Activated naive CD4-positive, alpha-beta T cell (primary cell): Measurements from ENCODE around the gene ATP1A3.
A peak's percentile ranks its signal among the peaks of the same experiment; 100 is the strongest.
"Not testable (repeated sequence)": the region's sequence is repeated elsewhere in the genome, so short reads cannot be mapped to it uniquely, and the experiment has no call there.

Experiments used
- DNase-seq, 4 experiments: peaks; one replicate each; lab custom pipeline; 2025; lab: John Stamatoyannopoulos, UW

Gene ATP1A3

DNA sequence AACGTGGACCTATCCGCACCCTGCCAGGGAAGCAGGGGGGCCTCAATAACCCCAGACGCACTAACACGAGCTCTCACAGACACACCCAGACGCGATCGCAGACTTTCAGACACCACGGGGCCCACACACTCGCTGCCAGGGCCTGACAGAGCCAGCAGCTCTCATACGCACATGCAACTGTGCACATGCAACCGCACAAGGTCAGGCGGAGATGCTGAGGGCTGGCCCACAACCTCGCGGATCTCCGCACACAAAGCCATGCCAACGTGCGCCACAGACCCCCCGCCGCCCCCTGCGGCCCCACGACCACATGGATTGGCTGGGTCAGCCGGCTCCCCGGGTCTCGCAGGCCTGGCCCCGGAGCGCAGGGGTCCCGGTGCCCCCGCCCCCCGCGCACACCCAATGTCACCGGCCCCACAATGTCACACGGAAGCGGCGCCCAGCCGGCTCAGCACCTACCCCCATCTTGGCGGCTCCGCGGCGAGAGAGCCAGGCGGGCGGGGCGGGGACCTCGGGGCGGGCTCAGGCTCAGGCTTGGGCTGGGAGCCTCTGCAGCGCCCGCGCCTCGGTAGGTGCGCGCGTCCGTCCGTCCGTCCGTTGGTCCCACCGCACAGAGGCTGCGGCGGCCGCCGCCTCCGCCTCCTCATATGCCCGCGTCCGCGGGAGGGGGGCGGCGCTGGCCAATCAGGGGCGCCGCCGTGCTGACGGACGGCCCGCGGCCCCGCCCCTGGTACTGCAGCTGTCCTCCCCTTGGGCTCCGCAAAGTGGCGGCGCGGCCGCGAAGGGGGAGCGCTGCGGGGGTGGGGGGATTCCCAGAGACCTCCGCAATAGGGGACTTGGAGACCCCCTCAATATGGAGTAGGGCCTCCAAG, at the start of gene ATP1A3:
Gene ATP1A3, minus strand, starts transcription at position 619 of the 872 bp plus-strand sequence. Its CDS starts 154 bp downstream, at position 465.
- DNase-seq, result peak in 1 of 4 experiments; percentile 62

GRCh38 chr19:42042455-42043170, 48.6 kb upstream of the ATP1A3 start:
- no peak for DNase-seq

DNA sequence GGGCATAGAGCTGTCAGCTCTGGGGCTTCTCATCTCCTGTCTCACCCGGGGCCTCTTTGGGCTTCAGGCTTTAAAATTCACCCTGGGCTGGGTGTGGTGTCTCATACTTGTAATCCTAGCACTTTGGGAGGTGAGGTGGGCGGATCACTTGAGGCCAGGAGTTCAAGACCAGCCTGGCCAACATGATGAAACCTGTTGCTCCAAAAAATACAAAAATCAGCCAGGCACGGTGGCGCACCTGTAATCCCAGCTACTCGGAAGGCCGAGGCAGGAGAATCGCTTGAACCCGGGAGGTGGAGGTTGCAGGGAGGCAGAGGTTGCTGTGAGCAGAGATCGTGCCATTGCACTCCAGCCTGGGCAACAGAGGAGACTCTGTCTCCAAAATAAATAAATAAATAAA, 46.5 kb upstream of the ATP1A3 start:
- DNase-seq, result not testable (repeated sequence)

GRCh38 chr19:42040031-42040430, 46.0 kb upstream of the ATP1A3 start:
- DNase-seq, result no peak

DNA sequence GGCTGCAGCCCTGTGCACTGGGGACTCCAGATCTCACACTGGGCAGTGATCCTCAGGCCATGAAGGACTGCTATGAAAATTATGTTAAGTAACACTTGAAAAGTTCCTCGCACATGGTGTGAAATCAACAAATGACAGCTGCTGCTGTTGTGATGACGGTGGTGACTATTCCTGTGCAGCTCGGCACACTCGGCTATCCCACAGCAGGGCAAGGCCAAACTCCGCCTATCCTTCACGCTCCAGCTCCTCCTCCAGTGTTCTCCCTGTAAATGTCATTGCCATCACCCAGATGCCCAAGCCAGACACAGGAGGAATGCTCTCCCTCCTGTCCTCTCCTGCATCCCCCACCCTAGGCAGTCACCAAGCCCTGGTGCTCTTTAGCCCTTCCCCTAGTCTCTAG, 44.6 kb upstream of the ATP1A3 start:
- DNase-seq, result no peak

- no peak for DNase-seq
These were observed 43.6 kb upstream of the ATP1A3 start for GRCh38 chr19:42037649-42038048.

- peak in 3 of 4 experiments; percentile 17 to 49 (median 35) for DNase-seq
These were observed 40.8 kb upstream of the ATP1A3 start for GRCh38 chr19:42034640-42035391.

DNA sequence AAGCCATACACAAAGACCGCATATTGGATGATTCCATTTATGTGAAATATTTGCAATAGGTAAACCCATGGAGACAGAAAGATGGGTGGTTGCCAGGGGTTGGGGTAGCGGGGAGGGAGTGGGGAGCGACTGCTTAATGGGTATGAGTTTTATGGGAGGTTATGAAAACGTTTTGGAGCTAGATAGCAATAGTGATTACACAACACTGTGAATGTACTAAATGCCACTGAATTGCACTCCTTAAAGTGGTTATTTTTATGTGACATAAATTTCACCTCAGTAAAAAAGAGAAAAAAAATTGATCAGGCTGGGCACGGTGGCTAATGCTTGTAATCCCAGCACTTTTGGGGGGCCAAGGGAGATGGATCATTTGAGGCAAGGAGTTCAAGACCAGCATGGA, 39.4 kb upstream of the ATP1A3 start:
- no peak for DNase-seq

GRCh38 chr19:42032431-42032830, 38.4 kb upstream of the ATP1A3 start:
- DNase-seq, result no peak

DNA sequence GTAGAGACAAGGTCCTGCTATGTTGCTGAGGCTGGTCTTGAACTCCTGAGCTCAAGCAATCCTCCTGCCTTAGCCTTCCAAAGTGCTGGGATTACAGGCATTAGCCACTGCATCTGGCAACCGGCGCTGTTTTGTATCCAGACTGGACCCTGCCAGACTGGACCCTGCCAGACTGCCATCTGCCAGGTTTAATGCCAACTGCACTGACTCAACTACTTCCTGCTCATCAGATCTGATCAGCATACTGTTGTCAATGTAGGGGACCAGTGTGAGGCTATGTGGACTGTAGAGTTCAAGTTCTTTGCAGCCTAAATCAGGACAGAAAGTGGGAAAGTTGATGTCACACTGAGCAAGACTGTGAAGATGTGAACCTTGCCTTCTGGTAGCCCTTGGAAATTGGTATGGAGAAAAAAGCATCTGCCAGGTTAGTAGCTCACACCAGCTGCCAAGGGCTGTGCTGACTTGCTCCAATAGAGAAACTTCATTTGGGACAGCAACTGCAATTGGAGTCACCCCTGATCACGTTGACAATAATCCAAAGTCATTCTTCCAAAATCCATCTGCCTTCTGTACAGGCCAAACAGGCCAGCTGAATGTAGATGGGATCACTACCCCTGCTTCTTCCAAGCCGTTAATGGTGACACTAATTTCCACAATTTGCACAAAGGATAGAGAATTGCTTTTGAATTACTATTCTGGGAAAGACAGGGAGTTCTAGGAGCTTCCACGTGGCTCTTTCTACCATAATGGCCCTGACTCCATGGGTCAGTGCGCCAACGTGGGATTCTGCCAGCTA, 36.8 kb upstream of the ATP1A3 start:
- no peak for DNase-seq

DNA sequence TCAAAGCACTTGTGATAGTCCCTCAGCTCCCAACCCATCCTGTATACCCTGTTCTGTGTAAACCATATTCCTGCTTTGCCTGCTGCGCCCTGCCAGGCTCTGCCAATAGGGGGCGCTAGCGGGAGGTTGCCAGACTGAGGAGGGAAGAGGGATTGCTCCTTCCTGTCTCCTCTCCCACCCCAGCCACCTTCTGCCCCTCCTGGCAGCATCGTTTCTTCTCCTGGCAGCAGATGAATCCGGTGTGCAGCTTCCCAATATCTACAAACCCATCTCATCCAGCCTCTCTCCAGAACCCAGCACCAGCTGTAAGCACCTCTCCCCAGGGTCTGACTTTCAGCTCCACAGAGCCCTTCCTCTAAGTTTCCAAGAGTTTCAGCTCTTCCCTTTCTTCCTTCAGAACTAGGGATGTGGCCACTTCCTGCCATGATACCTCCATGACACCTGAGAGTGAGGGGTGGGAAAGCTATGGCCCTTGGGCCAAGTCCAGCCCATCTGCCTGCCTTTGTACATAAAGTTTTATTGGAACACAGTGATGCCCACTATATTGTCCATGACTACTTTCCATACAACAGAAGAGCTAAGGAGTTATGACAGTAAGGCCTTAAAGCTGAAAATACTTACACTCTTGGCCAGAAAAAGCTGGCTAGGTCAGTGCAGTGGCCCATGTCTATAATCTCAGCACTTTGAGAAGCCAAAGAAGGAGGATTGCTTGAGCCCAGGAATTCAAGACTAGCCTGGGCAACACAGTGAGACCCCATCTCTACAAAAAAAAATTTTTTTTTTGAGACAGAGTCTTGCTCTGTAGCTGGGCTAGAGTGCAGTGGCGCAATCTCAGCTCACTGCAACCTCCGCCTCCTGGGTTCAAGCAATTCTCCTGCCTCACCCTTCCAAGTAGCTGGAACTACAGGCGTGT, 34.5 kb upstream of the ATP1A3 start:
- DNase-seq, result no peak

- DNase-seq, result no peak
These were observed 30.6 kb upstream of the ATP1A3 start for GRCh38 chr19:42024622-42025111.

- DNase-seq, result no peak
These were observed 29.9 kb upstream of the ATP1A3 start for GRCh38 chr19:42023943-42024260.

DNA sequence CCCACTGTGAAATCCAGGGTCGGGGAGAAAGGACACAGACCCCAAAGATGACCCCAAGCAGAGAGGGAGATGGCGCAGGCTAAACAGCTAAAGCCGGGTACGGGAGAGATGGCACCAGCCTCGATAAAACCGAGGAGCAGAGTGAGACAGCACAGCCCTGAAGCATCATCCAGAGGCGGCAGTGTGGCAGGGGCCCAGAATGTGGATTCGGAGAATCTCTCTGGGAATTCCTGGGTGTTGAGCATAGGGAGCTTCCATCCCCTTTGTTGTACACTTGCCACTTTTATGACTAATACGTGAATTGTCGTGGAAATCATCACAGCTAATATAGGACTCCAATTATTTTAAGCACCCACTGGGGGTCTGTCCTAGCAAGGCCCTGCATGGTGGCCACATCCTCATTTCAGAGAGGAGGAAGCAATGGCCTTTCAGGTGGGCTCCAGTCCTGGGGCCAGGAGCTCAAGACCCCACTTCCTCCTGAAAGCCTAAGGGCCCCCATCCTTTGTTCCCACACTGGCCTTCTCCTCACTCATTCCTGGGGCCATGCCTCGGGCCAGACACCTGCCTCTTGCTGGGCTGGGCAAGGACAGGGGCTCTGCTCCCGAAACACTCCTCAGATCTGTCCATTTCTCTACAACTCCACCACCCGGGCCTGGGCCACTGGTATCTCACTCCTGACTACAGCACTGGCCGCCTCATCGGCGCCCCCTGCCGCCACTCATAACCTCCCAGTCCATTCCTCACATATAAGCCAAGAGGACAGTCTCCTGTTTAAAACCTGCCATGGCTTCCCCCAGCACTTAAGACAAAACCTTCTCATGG, 29.3 kb upstream of the ATP1A3 start:
- no peak for DNase-seq

GRCh38 chr19:42022616-42023015, 28.6 kb upstream of the ATP1A3 start:
- DNase-seq, result no peak

DNA sequence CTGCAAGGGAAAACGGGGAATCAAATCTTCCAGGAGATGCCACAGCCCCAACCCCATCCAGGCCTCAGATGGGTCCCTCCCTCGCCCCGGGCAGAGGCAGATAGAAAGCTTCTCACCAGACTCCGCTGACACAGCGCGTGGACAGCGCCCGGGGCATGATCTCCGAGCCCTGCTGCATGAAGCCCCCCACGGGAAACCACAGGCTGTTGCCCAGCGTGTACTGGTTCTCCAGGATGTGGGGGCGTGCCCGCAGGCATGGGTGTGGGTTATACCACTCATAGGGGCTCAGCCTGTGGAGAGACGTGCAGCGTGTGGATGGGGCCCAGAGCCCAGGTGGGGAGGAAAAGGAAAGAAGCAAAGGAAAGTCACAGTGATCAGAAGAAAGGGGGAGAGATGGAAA, 27.2 kb upstream of the ATP1A3 start:
- DNase-seq, result no peak

GRCh38 chr19:42018503-42019193, 24.6 kb upstream of the ATP1A3 start:
- no peak for DNase-seq

DNA sequence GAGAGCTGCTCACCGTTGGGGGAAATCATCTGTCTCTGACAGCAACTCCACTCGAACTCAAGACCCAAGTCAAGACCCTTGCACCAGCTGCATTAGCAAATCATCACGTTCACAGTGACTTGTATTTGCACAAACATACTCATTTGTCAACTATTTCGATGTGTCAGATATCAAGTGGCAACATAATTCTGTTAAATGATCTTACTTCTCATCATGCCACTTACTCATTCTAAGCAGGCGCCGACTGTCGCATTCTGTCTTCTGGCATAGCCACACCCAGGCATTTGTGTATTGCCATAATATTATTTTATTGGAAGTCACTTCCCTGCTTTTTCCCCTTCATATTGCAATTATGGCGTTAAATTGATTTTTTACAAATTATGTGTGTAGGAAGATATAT, 23.0 kb upstream of the ATP1A3 start:
- no peak for DNase-seq

- DNase-seq, result not testable (repeated sequence)
These were observed 18.7 kb upstream of the ATP1A3 start for GRCh38 chr19:42012747-42013146.
